SW 1271 (cell line): ENCODE results near the gene STK32B.
"Not testable (repeated sequence)": the region's sequence is repeated elsewhere in the genome, so short reads cannot be mapped to it uniquely, and the experiment has no call there.

Experiments used
- DNase-seq, 2 experiments: peaks; one replicate each; lab custom pipeline; 2025; lab: John Stamatoyannopoulos, UW

STK32B gene

GRCh38 chr4:5206016-5206790 lies 154.9 kb downstream of the STK32B start:
- no peak for DNase-seq

GRCh38 chr4:5209862-5210261 lies 158.6 kb downstream of the STK32B start:
- no peak for DNase-seq

- DNase-seq, result no peak
Observed at GRCh38 chr4:5211282-5211839, 160.1 kb downstream of the STK32B start.

- DNase-seq, result no peak
Observed at GRCh38 chr4:5212255-5213013, 161.2 kb downstream of the STK32B start.

GRCh38 chr4:5213087-5213595 lies 161.9 kb downstream of the STK32B start:
- DNase-seq, result no peak

GRCh38 chr4:5215321-5215720 lies 164.0 kb downstream of the STK32B start:
- no peak for DNase-seq

GRCh38 chr4:5217421-5217820 lies 166.1 kb downstream of the STK32B start:
- no peak for DNase-seq

- DNase-seq, result no peak
Observed at GRCh38 chr4:5218376-5219069, 167.2 kb downstream of the STK32B start.

- no peak for DNase-seq
Observed at GRCh38 chr4:5220028-5220427, 168.7 kb downstream of the STK32B start.

- DNase-seq, result no peak
Observed at GRCh38 chr4:5222047-5222446, 170.8 kb downstream of the STK32B start.

- no peak for DNase-seq
Observed at GRCh38 chr4:5222951-5223350, 171.7 kb downstream of the STK32B start.

GRCh38 chr4:5224340-5224739 lies 173.1 kb downstream of the STK32B start:
- no peak for DNase-seq

- no peak for DNase-seq
Observed at GRCh38 chr4:5232549-5232948, 181.3 kb downstream of the STK32B start.

- DNase-seq, result no peak
Observed at GRCh38 chr4:5237086-5237660, 185.9 kb downstream of the STK32B start.

- DNase-seq, result no peak
Observed at GRCh38 chr4:5238173-5238572, 186.9 kb downstream of the STK32B start.

- not testable (repeated sequence) for DNase-seq
Observed at GRCh38 chr4:5247061-5247460, 195.8 kb downstream of the STK32B start.

GRCh38 chr4:5247735-5248134 lies 196.5 kb downstream of the STK32B start:
- no peak for DNase-seq

GRCh38 chr4:5249727-5250126 lies 198.4 kb downstream of the STK32B start:
- no peak for DNase-seq

- not testable (repeated sequence) for DNase-seq
Observed at GRCh38 chr4:5250536-5250935, 199.3 kb downstream of the STK32B start.

GRCh38 chr4:5256421-5256820 lies 205.1 kb downstream of the STK32B start:
- no peak for DNase-seq

GRCh38 chr4:5257086-5257485 lies 205.8 kb downstream of the STK32B start:
- DNase-seq, result no peak

- DNase-seq, result no peak
Observed at GRCh38 chr4:5259471-5259870, 208.2 kb downstream of the STK32B start.
